SU-DHL-6 (cell line): ENCODE results near the gene CTRB1.

Source experiments
- CTCF ChIP-seq: fragments of 200-600 bp; sonication (generic); IDR thresholded peaks from one replicate; pipeline ENCODE4 v1.5.1; 2017; ENCODE audit warnings: antibody characterized with exemption, mild to moderate bottlenecking, low read length, moderate library complexity; ENCODE audit not compliant: insufficient read depth, poor library complexity, severe bottlenecking
- EZH2phosphoT487 ChIP-seq: fragments of 200-600 bp; sonication (generic), shearing (Covaris generic); conservative IDR thresholded peaks from 2 replicates; pipeline ENCODE4 v1.6.1; 2018; ENCODE audit warnings: mild to moderate bottlenecking, antibody characterized with exemption, low read length, moderate library complexity, mixed read lengths

GRCh38 chr16:75222271-75222783 is 3.5 kb downstream of the CTRB1 start:
- TF ChIP-seq CTCF (no peak), EZH2phosphoT487 (no peak)
